ENCODE measurements around the gene CPEB3.

CPEB3 gene

DNA sequence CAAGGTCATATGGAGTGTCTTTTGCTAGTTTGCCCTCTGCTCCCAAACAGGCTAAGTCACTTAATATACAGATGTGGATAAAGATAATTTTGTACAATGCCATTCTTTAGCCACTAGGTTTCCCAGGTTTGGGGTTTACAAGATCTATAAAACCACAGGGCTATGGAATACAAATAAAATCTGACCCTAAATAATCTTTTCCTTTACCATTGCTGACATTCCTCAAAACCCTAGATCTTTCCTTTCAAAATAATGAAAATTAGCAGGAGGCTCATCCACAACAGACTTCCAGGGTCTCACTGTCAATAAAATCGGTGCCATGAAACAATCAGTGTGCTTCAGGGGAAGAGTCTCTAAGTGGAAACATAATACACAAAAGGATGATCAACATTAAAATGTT lies 148.4 kb downstream of the CPEB3 start:
- TF ChIP-seq POLR2AphosphoS5 (IDR thresholded peaks at IDR 0.05; ENCODE audit: low read depth, low read length) (no peak), SIN3A (IDR thresholded peaks at IDR 0.05; ENCODE audit: borderline replicate concordance, insufficient read depth, low read length) (no peak), TAF1 (IDR thresholded peaks at IDR 0.05; ENCODE audit: borderline replicate concordance, insufficient read depth, low read length) (no peak), FOXP2 (optimal IDR thresholded peaks at IDR 0.05; ENCODE audit: borderline replicate concordance, extremely low read depth, extremely low read length, insufficient read depth) (no peak)
- TF ChIP-seq, protein P1, sequence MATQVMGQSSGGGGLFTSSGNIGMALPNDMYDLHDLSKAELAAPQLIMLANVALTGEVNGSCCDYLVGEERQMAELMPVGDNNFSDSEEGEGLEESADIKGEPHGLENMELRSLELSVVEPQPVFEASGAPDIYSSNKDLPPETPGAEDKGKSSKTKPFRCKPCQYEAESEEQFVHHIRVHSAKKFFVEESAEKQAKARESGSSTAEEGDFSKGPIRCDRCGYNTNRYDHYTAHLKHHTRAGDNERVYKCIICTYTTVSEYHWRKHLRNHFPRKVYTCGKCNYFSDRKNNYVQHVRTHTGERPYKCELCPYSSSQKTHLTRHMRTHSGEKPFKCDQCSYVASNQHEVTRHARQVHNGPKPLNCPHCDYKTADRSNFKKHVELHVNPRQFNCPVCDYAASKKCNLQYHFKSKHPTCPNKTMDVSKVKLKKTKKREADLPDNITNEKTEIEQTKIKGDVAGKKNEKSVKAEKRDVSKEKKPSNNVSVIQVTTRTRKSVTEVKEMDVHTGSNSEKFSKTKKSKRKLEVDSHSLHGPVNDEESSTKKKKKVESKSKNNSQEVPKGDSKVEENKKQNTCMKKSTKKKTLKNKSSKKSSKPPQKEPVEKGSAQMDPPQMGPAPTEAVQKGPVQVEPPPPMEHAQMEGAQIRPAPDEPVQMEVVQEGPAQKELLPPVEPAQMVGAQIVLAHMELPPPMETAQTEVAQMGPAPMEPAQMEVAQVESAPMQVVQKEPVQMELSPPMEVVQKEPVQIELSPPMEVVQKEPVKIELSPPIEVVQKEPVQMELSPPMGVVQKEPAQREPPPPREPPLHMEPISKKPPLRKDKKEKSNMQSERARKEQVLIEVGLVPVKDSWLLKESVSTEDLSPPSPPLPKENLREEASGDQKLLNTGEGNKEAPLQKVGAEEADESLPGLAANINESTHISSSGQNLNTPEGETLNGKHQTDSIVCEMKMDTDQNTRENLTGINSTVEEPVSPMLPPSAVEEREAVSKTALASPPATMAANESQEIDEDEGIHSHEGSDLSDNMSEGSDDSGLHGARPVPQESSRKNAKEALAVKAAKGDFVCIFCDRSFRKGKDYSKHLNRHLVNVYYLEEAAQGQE (IDR thresholded peaks at IDR 0.05; ENCODE audit: insufficient read depth in 1 of 2, low read depth in 2 of 2, low read length in 2 of 2), result no peak

DNA sequence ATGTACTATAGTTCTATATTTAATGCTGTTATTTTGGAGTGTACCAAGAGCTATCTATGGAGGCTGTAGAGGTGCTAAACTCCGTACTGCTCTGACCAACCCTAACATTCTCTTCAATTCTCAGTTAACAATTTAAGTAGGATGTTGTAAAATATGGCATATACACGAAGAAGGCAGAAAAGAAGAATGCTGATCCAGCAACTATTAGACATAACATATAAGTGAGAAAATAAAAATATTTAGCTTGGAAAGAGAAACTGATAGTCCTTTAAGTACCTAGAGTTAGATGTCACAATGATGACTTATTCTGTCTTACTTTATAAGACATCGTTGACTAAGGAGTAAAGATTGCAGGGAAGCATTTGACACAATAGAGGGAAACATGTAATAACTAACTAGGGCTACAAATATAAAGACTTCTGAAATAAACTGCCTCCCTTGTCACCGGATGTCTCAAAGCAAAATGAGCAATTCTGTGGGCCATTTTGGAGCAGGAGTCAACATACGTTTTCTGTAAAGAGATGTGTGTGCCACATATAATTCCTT lies 159.5 kb downstream of the CPEB3 start:
- TF ChIP-seq SIN3A (IDR thresholded peaks at IDR 0.05; ENCODE audit: borderline replicate concordance, insufficient read depth, low read length), result no peak
- TF ChIP-seq FOXP2 (optimal IDR thresholded peaks at IDR 0.05; ENCODE audit: borderline replicate concordance, extremely low read depth, extremely low read length, insufficient read depth), result no peak
- TF ChIP-seq TAF1 (IDR thresholded peaks at IDR 0.05; ENCODE audit: borderline replicate concordance, insufficient read depth, low read length), result no peak
- TF ChIP-seq, protein P1 (IDR thresholded peaks at IDR 0.05; ENCODE audit: insufficient read depth in 1 of 2, low read depth in 2 of 2, low read length in 2 of 2), result no peak

DNA sequence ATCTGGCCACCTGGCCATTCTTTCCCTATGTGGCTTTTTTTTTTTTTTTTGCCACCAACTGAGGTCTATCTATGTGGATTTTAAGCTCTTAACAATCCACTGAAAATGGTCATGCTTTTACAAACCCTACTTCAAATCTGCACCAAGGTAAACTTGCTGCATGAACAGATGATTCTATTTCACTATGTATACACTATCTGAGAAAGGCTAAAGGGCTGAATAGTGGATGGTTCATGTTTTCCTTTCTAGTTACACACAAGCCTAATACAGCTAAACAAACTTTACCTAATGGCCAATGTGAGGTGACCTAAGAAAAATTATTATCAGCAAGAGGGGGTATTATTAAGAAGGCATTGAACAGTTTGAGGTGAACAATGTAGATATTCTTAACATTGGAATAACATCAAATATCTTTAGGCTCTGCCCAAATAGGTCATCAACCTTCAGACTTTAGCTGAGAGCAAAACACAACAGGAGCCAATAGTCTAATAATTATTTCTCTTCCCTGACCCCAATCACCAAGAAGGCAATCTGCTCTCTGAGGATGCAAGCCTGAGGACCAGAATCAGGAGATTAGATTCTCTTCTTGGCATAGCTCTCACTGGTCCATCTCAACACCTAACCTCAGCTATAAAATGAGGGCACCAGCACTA lies 160.1 kb downstream of the CPEB3 start:
- no peak for TF ChIP-seq TAF1 (IDR thresholded peaks at IDR 0.05; ENCODE audit: borderline replicate concordance, insufficient read depth, low read length)
- no peak for TF ChIP-seq SIN3A (IDR thresholded peaks at IDR 0.05; ENCODE audit: borderline replicate concordance, insufficient read depth, low read length)
- TF ChIP-seq, protein P1 (IDR thresholded peaks at IDR 0.05; ENCODE audit: insufficient read depth in 1 of 2, low read depth in 2 of 2, low read length in 2 of 2), result no peak
- TF ChIP-seq POLR2AphosphoS5 (IDR thresholded peaks at IDR 0.05; ENCODE audit: low read depth, low read length), result no peak
- TF ChIP-seq FOXP2 (optimal IDR thresholded peaks at IDR 0.05; ENCODE audit: borderline replicate concordance, extremely low read depth, extremely low read length, insufficient read depth), result no peak

DNA sequence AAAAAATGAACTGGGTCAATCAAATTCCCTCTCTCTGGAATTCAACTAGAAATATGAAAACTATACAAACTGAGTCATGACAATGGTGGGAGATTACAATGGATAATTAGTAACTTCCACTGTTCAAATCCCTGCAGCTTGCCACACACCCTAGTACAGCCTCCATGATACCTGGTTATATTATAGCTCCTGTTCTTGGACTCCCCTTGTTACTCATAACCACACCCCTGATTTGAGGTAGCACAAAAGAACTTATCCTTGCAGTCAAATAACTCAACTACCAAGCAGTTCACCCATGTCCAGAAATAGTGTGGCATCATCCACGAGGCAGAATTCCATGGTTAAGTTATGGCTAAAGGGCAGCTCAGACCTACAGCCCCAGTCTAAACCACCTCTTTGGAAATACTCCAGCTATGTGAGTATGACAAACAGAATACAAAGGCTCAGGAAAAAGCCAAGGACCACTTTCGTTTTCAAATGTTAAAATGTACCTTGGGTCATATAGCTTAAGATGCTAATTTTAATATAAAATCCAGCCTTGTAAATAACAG lies 164.7 kb downstream of the CPEB3 start:
- TF ChIP-seq, protein P1 (IDR thresholded peaks at IDR 0.05; ENCODE audit: insufficient read depth in 1 of 2, low read depth in 2 of 2, low read length in 2 of 2), result no peak
- no peak for TF ChIP-seq TAF1 (IDR thresholded peaks at IDR 0.05; ENCODE audit: borderline replicate concordance, insufficient read depth, low read length)
- TF ChIP-seq POLR2AphosphoS5 (IDR thresholded peaks at IDR 0.05; ENCODE audit: low read depth, low read length), result no peak
- no peak for TF ChIP-seq FOXP2 (optimal IDR thresholded peaks at IDR 0.05; ENCODE audit: borderline replicate concordance, extremely low read depth, extremely low read length, insufficient read depth)
- TF ChIP-seq SIN3A (IDR thresholded peaks at IDR 0.05; ENCODE audit: borderline replicate concordance, insufficient read depth, low read length), result no peak
